C4-2B (cell line): ENCODE results near the gene ITGBL1.

Experiments used
- H3K27ac ChIP-seq: fragments of 450-650 bp; 2 replicates; pipeline ENCODE4 v1.5.1; 2017
- CTCF ChIP-seq: fragments of 450-650 bp; conservative IDR thresholded peaks from 2 replicates; pipeline ENCODE4 v1.5.1; 2017; ENCODE audit warnings: mild to moderate bottlenecking
- ZFX ChIP-seq: fragments of 450-650 bp; IDR thresholded peaks from 2 replicates; pipeline ENCODE4 v1.6.1; 2017

The ITGBL1 gene

GRCh38 chr13:101661839-101662238 lies 209.4 kb downstream of the ITGBL1 start:
- H3K27ac ChIP-seq: no peak overlapping the region
- TF ChIP-seq CTCF (no peak), ZFX (no peak)

- TF ChIP-seq CTCF: no peak
- TF ChIP-seq ZFX: no peak
- H3K27ac ChIP-seq: no peak overlapping the region
Measured at GRCh38 chr13:101673360-101674105, 221.1 kb downstream of the ITGBL1 start.

GRCh38 chr13:101681834-101682233 lies 229.4 kb downstream of the ITGBL1 start:
- no peak overlapping the region for H3K27ac ChIP-seq
- TF ChIP-seq ZFX (no peak), CTCF (no peak)

GRCh38 chr13:101686003-101686402 lies 233.5 kb downstream of the ITGBL1 start:
- H3K27ac ChIP-seq: no peak overlapping the region
- TF ChIP-seq CTCF (no peak), ZFX (no peak)

GRCh38 chr13:101690871-101691270 lies 238.4 kb downstream of the ITGBL1 start:
- no peak for TF ChIP-seq ZFX
- no peak for TF ChIP-seq CTCF
- no peak overlapping the region for H3K27ac ChIP-seq

GRCh38 chr13:101691341-101691860 lies 238.9 kb downstream of the ITGBL1 start:
- no peak overlapping the region for H3K27ac ChIP-seq
- no peak for TF ChIP-seq ZFX
- TF ChIP-seq CTCF: no peak

- H3K27ac ChIP-seq: no peak overlapping the region
- TF ChIP-seq CTCF: no peak
- no peak for TF ChIP-seq ZFX
Measured at GRCh38 chr13:101695870-101696516, 243.5 kb downstream of the ITGBL1 start.
